Activated T-helper 17 cell treated with anti-CD3 and anti-CD28 coated beads, Interleukin-2, amount 50 U/mL, for 72 hours (primary cell): ENCODE results near the gene POR. TPM values are rescaled to one million over a fixed set of nuclear protein-coding genes. Genes with fewer than 3 reads are reported as not detected.

Source experiments
- ATAC-seq: fragments of 150-1000 bp; cut with Tn5 transposase; replicated peaks from 2 replicates; pipeline ENCODE4 v1.10.0; 2021; ENCODE audit warnings: mild to moderate bottlenecking, moderate library complexity
- H3K27ac Mint-ChIP-seq: one replicate; pipeline ENCODE4 v1.8.0; 2022; ENCODE audit warnings: mixed read lengths
- H3K27me3 Mint-ChIP-seq: one replicate; pipeline ENCODE4 v1.8.0; 2022; ENCODE audit warnings: mixed read lengths
- H3K36me3 Mint-ChIP-seq: one replicate; pipeline ENCODE4 v1.8.0; 2022; ENCODE audit warnings: low read depth, mild to moderate bottlenecking, mixed read lengths
- H3K4me1 Mint-ChIP-seq: one replicate; pipeline ENCODE4 v1.8.0; 2022; ENCODE audit warnings: mixed read lengths
- H3K4me3 Mint-ChIP-seq: one replicate; pipeline ENCODE4 v1.8.0; 2022; ENCODE audit warnings: mild to moderate bottlenecking, mixed read lengths
- H3K9me3 Mint-ChIP-seq: one replicate; pipeline ENCODE4 v1.8.0; 2022; ENCODE audit warnings: mixed read lengths
- total RNA-seq, 2 donors: library from RNA; stranded (reverse); gene quantifications; one replicate each; pipeline ENCODE4 v1.2.3, GENCODE V29; 2022

POR gene
- total RNA-seq, 2 donors from 2014 or later: 24.4 to 53.7 TPM

DNA sequence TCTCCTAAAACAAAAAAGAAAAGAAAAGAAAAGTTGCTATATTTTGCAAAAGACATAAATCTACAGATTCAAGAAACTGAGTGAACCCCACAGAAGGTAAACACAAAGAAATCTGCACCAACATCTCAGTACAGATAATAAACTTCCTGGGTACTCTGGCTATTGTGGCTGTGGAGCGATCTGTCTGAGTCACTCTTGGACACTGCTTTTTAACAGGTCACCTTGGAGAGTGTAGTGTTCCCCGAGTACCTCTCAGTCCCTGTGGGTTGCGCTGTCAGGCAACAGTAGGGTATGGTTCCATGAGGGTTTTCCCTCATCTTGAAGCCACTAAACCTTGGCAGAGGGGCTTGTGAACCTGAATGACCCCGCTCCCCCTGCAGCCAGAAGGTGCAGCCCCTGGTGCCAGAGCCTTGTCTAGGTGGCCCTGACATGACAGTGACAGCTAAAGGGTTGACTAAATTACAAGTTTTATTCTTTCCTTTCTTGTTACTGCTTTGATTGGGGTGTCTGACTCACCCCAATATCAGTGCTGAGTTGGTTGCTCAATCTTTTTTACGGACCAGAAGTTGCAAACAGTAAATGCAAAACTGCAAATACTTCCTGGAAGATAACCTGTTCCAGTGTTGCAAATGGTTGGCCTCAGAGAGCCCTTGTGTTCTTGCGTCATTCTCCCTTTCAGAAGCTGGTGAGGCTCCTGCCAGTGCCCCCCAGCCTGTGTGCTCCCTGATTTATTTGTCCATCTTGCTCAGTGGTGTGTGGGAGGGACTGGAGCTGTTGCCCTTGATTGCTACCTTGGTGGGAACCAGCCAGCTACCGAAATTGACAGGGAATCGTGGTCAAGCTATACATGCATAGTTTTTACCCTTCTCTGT is 30.6 kb downstream of the POR start:
- Mint-ChIP-seq H3K9me3 (no peaks in the 10 kb centered on the region), H3K27me3 (no peaks in the 10 kb centered on the region), H3K4me1 (peaks cover 13% of the 10 kb centered on the region), H3K27ac (peak overlapping the region; percentile 34), H3K4me3 (no peak overlapping the region), H3K36me3 (no peaks in the 10 kb centered on the region)
- ATAC-seq: peak; percentile 42

DNA sequence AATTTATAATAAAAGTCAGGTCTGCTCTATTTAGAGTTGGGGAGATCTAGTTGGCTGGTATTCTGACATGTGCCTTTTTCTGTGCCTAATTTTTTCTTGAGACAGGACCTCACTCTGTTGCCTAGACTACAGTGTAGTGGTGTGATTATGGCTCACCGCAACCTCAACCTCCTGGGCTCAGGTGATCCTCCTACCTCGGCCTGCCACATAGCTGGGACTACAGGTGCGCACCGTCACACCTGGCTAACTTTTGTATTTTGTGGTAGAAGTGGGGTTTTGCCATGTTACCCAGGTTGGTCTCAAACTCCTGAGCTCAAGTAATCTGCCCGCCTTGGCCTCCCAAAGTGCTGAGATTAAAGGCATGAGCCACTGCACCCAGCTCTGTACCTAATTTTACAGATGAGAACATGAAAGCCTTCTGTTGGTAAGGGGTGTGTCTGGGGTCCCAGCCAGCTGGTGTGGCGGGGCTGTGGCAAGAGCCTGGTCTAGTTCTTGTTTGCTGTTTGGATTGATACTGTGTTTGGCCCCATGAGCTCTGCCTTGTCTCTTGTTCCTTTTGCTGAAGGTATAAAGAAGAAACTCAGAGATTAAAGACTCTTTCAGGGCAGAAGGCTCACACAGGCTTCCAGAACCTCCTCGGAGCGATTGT is 31.4 kb downstream of the POR start:
- Mint-ChIP-seq H3K27ac (peak overlapping the region; percentile 7), H3K9me3 (no peaks in the 10 kb centered on the region), H3K36me3 (no peaks in the 10 kb centered on the region), H3K4me3 (no peak overlapping the region), H3K4me1 (peaks cover 13% of the 10 kb centered on the region), H3K27me3 (no peaks in the 10 kb centered on the region)
- no peak for ATAC-seq

DNA sequence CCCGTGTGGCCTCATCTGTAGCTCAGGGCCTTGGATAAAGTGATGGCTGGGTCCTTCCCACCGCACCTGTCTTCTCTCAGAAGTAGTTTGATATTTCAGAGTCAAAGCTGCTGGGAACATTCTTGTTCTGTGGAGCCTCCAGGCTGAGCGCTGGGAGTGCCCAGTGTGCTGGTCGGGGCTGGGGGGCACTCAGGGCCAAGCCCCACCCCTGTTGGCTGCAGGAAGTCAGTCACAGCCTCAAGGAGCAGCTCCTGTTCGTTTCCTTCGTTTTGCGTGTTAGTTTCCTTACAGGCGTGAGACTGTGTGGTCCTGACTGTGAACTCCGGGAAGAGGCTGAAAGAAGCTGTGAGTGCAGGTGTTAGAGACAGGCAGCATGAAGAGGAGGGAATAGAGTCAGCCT is 33.2 kb downstream of the POR start:
- Mint-ChIP-seq H3K36me3 (no peaks in the 10 kb centered on the region), H3K27me3 (no peaks in the 10 kb centered on the region), H3K27ac (peak overlapping the region; percentile 47), H3K9me3 (no peaks in the 10 kb centered on the region), H3K4me3 (no peak overlapping the region), H3K4me1 (peaks cover 13% of the 10 kb centered on the region)
- ATAC-seq: no peak

DNA sequence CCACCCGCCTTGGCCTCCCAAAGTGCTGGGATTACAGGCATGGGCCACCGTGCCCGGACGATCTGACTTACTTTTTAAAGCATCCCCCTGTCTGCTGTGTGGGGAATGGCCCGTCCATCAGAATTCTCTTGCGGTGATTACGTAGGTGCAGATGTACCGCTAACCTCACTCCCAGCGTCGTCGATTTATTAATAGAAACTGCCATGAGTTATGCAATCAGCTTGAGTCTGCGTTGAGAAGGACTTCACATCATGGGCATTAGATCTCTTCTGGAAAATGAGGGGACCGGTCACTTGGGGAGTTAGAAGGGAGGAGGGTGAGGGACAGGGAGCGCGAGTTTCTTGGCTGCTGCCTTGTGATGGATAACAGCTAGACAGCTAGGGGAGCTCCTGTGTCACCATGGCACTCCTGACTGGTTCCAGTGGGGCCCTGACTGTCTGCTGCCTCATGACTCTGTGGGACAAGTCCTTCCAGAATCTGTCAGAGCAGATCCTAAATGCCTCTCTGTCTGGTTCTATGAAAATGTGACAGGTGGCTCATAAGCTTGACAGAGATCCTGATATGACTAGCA is 35.2 kb downstream of the POR start:
- H3K27ac Mint-ChIP-seq: peak overlapping the region; percentile 25
- H3K9me3 Mint-ChIP-seq: no peaks in the 10 kb centered on the region
- H3K4me1 Mint-ChIP-seq: peaks cover 8% of the 10 kb centered on the region
- no peak for ATAC-seq
- H3K27me3 Mint-ChIP-seq: no peaks in the 10 kb centered on the region
- no peak overlapping the region for H3K4me3 Mint-ChIP-seq
- peaks cover 8% of the 10 kb centered on the region for H3K36me3 Mint-ChIP-seq

DNA sequence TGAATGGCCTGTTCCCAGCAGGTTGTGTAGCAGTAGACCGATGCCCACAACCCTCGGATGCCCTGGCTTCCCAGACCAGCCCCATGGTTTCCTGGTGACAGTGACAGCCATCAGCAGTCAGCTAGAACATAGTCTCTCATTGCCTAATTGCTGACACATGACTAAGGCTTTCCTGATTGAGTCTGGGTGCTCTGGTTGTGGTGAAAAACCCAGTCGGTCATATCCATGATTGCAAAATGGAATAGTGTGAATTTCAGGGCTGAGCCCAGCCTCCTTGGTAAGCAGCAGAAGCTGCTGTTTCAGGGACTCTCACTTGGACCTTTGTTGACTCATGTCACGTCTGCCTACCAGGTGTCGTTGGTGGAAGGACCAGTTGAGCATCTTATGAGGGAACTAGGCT is 36.6 kb downstream of the POR start:
- H3K36me3 Mint-ChIP-seq: peaks cover 16% of the 10 kb centered on the region
- no peak overlapping the region for H3K4me3 Mint-ChIP-seq
- no peaks in the 10 kb centered on the region for H3K27me3 Mint-ChIP-seq
- no peaks in the 10 kb centered on the region for H3K9me3 Mint-ChIP-seq
- no peak overlapping the region for H3K27ac Mint-ChIP-seq
- H3K4me1 Mint-ChIP-seq: peaks cover 8% of the 10 kb centered on the region
- no peak for ATAC-seq

DNA sequence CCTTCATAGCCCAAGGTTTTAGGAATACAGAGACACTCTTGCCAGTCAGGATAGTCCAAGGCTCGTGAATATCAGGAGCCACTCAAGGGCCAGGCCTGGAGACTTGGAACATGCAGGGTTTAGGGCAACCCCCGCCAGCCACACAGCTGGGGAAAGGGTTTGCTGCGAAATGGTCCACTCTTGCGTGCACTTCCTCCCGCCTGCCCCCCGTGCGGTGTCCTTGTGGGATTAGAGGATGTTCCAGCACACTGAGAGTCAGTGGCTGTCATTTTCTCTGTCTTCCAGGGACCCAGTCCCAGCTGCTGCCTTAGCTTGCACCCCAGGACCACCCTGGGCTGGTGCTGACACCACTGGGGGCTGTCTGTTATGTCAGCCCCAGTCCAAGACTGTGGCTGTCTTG is 38.5 kb downstream of the POR start:
- no peaks in the 10 kb centered on the region for H3K9me3 Mint-ChIP-seq
- H3K27me3 Mint-ChIP-seq: no peaks in the 10 kb centered on the region
- H3K36me3 Mint-ChIP-seq: peaks cover 28% of the 10 kb centered on the region
- H3K4me3 Mint-ChIP-seq: no peak overlapping the region
- no peak for ATAC-seq
- H3K27ac Mint-ChIP-seq: no peak overlapping the region
- peaks cover 6% of the 10 kb centered on the region for H3K4me1 Mint-ChIP-seq

DNA sequence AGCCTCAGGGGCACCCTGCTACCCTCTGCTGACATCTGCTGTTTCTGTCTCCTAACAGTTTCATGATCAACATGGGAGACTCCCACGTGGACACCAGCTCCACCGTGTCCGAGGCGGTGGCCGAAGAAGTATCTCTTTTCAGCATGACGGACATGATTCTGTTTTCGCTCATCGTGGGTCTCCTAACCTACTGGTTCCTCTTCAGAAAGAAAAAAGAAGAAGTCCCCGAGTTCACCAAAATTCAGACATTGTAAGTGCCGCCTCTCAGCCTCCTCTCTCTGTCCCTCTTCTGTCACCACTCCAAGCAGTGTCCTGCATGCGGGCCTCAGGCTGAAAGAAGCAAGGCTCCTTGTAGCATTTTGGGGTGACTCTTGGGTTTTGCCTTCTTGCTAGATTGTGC is 39.0 kb downstream of the POR start:
- peaks cover 1% of the 10 kb centered on the region for H3K4me1 Mint-ChIP-seq
- no peak for ATAC-seq
- H3K4me3 Mint-ChIP-seq: no peak overlapping the region
- H3K9me3 Mint-ChIP-seq: no peaks in the 10 kb centered on the region
- H3K27me3 Mint-ChIP-seq: no peaks in the 10 kb centered on the region
- peaks cover 28% of the 10 kb centered on the region for H3K36me3 Mint-ChIP-seq
- no peak overlapping the region for H3K27ac Mint-ChIP-seq

DNA sequence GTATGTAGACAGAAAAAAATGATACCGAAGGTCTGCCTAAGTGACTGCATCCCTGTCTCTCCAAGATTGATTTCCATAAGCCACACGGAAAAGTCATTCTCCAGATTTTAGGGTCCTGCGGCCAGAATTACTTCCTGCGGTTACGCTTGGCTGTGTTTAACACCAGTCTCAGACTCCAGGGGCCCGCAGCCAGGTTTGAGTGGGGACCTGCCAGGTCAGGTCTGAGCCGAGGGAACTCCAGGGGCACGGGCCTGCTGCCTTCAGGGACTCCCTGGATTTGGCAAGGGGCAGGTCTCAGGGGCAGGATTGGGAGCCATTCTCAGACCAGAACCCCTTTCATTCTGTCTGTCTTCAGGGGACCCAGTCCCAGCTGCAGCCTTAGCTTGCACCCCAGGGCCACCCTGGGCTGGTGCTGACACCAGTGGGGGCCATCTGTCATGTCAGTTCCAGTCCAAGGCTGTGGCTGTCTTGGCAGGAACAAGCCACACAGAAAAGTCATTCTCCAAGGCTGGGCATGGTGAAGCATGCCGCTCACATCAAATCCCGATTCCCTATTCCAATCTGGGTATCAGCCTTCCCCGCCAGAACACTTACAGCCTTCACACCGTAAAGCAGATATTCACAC is 40.5 kb downstream of the POR start:
- Mint-ChIP-seq H3K9me3 (no peaks in the 10 kb centered on the region), H3K4me1 (no peaks in the 10 kb centered on the region), H3K27me3 (no peaks in the 10 kb centered on the region), H3K4me3 (no peak overlapping the region), H3K36me3 (peaks cover 28% of the 10 kb centered on the region), H3K27ac (no peak overlapping the region)
- no peak for ATAC-seq

DNA sequence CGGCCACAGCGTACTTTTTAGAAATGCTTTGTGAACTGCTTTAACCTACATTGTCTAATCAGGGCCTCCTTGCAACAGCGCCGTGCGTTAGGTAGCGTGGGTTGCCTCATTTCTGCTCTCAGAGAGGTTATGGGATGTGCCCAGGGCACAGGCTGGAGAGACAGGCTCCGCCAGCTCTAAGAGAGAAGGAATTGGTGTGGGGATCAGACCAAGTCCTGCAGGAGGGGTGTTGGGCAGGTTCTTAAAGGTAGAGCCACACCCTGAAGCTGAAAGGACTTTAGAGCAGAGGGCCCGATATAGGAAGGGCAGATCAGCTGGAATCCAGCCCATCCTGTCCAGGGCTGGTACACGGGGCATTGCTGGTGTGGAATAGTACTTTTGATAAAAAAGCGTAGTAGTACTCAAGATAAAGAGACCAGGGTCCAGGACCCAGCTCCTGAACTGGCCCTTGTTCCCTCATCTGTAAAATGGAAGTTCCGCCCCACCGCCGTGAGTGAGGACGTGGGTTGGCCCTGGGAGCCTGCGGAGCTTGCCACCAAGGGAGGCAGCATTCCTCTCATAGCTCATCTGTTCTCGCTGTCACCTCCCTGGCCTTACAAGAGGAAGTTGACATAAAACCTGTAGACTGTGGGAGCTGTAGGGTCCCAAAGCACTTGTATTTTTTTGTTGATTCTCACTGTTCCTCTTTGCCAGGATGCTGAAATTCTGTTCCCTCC is 42.2 kb downstream of the POR start:
- no peak for ATAC-seq
- H3K36me3 Mint-ChIP-seq: peaks cover 33% of the 10 kb centered on the region
- H3K4me3 Mint-ChIP-seq: no peak overlapping the region
- H3K9me3 Mint-ChIP-seq: no peaks in the 10 kb centered on the region
- no peaks in the 10 kb centered on the region for H3K27me3 Mint-ChIP-seq
- no peak overlapping the region for H3K27ac Mint-ChIP-seq
- no peaks in the 10 kb centered on the region for H3K4me1 Mint-ChIP-seq

DNA sequence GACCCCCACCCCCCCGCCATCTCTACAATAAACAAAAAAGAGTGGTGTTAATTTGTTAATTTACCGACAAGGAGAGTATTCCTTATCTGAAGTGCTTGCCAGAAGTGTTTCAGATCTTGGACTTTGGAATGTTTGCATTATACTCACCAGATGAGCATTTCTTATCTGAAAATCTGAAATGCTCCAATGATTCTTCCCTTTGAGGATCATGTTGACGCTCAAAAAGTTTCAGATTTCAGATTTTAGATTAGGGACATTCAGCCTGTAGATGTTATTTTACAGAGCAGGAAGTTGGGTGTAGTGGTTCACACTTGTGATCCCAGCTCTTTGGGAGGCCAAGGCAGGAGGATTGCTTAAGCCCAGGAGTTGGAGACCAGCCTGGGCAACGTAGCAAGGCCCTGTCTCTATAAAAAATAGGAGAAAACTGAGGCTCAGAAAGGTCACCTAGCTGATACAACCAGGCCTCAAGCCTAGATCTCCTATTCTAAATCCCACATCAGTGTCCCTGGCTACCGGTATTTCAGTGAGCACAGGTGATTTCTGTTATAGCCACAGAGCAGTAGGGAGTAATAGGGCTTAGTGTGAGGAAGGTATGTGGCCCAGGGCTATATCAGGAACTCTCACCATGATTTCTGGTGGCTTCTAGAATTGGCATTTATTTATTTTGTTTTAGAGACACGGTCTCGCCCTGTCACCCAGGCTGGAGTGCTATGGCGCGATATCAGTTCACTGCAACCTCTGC is 44.0 kb downstream of the POR start:
- peaks cover 35% of the 10 kb centered on the region for H3K36me3 Mint-ChIP-seq
- H3K4me1 Mint-ChIP-seq: no peaks in the 10 kb centered on the region
- no peak for ATAC-seq
- no peak overlapping the region for H3K4me3 Mint-ChIP-seq
- no peaks in the 10 kb centered on the region for H3K9me3 Mint-ChIP-seq
- no peak overlapping the region for H3K27ac Mint-ChIP-seq
- no peaks in the 10 kb centered on the region for H3K27me3 Mint-ChIP-seq

DNA sequence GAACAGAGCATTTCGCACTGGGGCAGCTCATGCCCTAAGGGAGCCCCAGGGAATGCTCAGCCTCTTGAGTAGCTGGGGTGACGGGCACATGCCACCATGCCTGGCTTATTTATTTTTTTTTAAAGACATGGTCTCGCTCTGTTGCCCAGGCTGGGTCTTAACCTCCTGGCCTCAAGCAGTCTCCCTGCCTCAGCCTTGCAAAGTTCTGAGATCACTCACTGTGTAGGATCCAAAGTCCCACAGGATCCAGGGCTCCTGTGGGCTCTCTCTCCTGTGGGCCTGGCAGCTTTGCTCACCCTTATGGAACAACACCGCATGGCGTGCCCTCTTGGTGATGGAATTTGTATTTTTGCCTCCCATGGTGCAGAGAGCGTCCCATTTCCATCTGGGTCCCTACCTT is 45.4 kb downstream of the POR start:
- no peak overlapping the region for H3K27ac Mint-ChIP-seq
- no peaks in the 10 kb centered on the region for H3K4me1 Mint-ChIP-seq
- ATAC-seq: no peak
- H3K36me3 Mint-ChIP-seq: peaks cover 30% of the 10 kb centered on the region
- H3K9me3 Mint-ChIP-seq: no peaks in the 10 kb centered on the region
- no peaks in the 10 kb centered on the region for H3K27me3 Mint-ChIP-seq
- H3K4me3 Mint-ChIP-seq: no peak overlapping the region

DNA sequence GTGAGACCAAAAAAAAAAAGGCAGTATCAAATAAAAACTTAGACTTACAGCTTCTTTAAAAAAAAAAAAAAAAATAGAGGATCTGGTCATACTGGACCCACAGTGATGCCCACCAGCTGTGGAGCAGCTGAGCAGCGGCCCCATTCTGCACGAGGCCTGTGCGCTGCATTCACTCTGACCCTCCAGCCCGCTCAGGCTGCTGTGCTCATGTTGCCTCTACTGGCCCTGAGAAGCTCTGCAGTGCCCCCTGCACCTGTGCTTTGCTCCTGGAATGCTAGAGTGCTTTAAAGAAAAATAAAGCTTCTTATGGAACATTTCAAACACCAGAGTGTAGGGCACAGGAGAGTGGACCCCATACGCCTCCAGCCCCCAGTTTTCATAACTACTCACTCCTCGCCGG is 46.3 kb downstream of the POR start:
- Mint-ChIP-seq H3K4me3 (no peak overlapping the region), H3K27ac (no peak overlapping the region), H3K27me3 (no peaks in the 10 kb centered on the region), H3K4me1 (no peaks in the 10 kb centered on the region), H3K36me3 (peaks cover 23% of the 10 kb centered on the region), H3K9me3 (no peaks in the 10 kb centered on the region)
- no peak for ATAC-seq

DNA sequence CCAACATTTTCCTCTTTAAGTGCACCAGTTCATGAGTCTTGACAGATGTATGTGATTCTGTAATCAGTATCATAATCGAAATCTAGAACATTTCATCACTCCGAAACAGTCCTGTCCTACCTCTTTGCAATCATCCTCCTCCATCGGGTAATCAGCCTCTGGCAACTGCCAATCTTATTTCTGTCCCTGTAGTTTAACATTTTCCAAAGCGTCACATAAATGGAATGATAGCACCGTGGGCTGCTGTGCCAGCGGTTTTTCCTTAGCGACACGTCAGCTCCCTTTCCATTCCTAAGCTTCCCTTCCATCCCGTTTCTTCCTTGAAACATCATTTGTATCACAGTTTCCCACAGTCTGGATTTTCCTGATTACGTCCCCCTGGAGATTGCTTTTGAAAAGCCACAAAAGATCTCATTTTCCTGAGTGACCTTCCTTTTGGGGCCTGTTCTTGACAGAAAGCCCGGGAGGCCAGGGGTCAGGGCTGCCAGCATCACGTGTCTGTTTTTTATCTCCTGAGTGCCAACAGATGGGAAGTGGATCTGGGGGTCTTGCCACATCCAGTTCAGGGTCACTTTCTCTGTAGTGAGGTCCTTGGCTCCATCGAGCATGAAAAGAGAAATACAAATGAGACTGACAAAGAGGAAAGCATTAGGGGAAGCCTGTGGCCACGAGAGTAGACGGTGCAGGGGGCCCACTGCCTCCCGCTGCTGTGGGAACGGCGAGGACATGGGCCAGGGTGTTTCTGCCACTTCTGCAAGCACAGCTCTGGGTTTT is 47.8 kb downstream of the POR start:
- no peak for ATAC-seq
- Mint-ChIP-seq H3K9me3 (no peaks in the 10 kb centered on the region), H3K4me1 (no peaks in the 10 kb centered on the region), H3K27ac (peak overlapping the region; percentile 23), H3K36me3 (peaks cover 14% of the 10 kb centered on the region), H3K27me3 (no peaks in the 10 kb centered on the region), H3K4me3 (no peak overlapping the region)
